ENCODE data around the gene CST6. TPM values are rescaled to one million over a fixed set of nuclear protein-coding genes. Genes with fewer than 3 reads are reported as not detected.
"Not testable (repeated sequence)": the region's sequence is repeated elsewhere in the genome, so short reads cannot be mapped to it uniquely, and the experiment has no call there.

The CST6 gene
- polyA plus RNA-seq, 2 donors, result 36.1 to 66.5 TPM

DNA sequence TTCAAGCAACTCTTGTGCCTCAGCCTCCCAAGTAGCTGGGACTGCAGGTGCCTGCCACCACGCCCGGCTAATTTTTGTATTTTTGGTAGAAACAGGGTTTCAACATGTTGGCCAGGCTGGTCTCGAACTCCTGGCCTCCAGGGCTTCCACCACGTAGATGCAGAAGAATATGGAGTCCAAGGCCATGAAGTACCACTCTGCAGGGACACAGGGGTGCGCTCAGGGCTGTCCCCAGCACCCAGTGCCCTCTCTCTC lies 11.3 kb downstream of the CST6 start:
- H3K27me3 ChIP-seq (ENCODE audit: control insufficient read depth in 1 of 2, insufficient read depth in 2 of 2, low read length in 2 of 2); H3K4me3 ChIP-seq (ENCODE audit: low read depth in 1 of 2, low read length in 2 of 2): not testable (repeated sequence)

DNA sequence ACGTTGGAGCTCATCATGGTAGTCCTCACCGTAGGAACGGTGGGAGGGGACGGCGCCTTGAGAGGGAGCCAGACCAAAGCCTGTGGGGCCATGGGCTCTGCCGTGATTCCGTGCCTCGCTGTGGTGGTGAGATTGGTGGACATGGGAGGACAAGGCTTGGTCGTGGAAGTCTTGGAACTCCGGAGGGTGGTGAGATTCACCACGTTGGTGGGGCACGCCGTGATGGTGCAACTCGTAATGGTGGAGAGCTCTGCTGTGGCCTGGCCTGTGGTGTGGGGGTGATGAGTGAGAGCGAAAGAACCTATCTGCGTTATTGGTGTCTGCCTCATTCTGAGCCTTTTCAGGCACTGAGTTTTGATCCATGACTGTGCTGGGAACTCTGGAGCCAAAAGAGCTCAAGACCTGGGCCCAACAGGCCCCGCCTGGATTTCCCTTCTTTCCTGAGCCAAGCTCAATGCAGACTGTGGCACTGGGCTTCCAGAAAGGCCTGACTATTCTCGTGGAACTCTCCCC lies 14.3 kb downstream of the CST6 start, which contains the start of gene CATSPER1:
TSS of gene CATSPER1 (minus strand) at position 463 of the 513 bp plus-strand sequence. CDS start at position 363, 100 bp downstream.
- Histone ChIP-seq H3K27ac (ENCODE audit: low read depth in 2 of 2, low read length in 1 of 2) (no peak within 1 kb of the TSS), H3K27me3 (ENCODE audit: control insufficient read depth in 1 of 2, insufficient read depth in 2 of 2, low read length in 2 of 2) (no peaks in the 10 kb centered on the region), H3K4me3 (ENCODE audit: low read depth in 1 of 2, low read length in 2 of 2) (no peak within 1 kb of the TSS), H3K4me1 (ENCODE audit: control insufficient read depth in 2 of 2, insufficient read depth in 2 of 2, low read length in 1 of 2) (no peaks in the 10 kb centered on the region), H3K9me3 (ENCODE audit: control insufficient read depth in 2 of 2, insufficient read depth in 1 of 2, low read depth in 1 of 2, low read length in 1 of 2) (no peaks in the 10 kb centered on the region), H3K36me3 (ENCODE audit: control insufficient read depth in 2 of 2, insufficient read depth in 2 of 2, low read length in 1 of 2) (no peaks in the 10 kb centered on the region)
- WGBS, 2 donors, result 86% methylated on average over 18 of the region's 18 CpGs

More for the DNA sequence above, 11.3 kb downstream of the CST6 start:
- not testable (repeated sequence) for H3K27ac ChIP-seq (ENCODE audit: low read depth in 2 of 2, low read length in 1 of 2); H3K4me1 ChIP-seq (ENCODE audit: control insufficient read depth in 2 of 2, insufficient read depth in 2 of 2, low read length in 1 of 2); H3K9me3 ChIP-seq (ENCODE audit: control insufficient read depth in 2 of 2, insufficient read depth in 1 of 2, low read depth in 1 of 2, low read length in 1 of 2); H3K36me3 ChIP-seq (ENCODE audit: control insufficient read depth in 2 of 2, insufficient read depth in 2 of 2, low read length in 1 of 2)
- WGBS, 2 donors, result 69 to 73% methylated on average over 5 of the region's 5 CpGs

DNA sequence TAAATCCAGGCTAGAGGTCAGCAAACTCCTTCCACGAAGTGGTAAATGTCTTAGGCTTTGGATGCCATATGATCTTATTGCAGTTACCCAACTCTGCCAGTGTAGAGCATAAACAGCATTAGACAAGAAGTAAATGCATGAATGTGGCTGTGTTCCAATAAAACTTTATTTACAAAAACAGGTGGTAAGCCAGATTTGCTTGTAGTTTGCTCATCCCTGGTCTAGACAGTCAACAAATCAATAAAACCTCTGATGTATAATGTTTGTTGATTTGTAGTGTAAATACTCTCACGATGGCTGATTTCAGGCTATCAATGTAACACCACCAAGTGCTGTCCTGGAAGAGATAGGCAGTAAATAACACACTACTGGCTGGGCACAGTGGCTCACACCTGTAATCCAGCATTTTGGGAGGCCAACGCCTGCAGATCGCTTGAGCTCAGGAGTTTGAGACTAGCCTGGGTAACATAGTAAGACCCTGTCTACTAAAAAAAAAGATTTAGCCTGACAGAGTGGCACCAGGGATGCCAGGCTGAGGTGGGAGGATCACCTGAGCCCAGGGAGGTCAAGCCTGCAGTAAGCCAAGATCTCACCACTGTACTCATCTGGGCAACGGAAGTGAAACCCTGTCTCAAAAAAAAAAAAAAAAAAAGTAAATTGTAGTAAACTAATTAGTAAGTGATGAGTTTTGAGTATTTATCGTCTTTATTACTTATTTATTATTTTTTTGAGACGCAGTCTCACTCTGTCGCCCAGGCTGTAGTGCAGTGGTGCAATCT lies 21.3 kb downstream of the CST6 start:
- no peak overlapping the region for H3K4me3 ChIP-seq (ENCODE audit: low read depth in 1 of 2, low read length in 2 of 2)
- no peaks in the 10 kb centered on the region for H3K27me3 ChIP-seq (ENCODE audit: control insufficient read depth in 1 of 2, insufficient read depth in 2 of 2, low read length in 2 of 2)
- 81 to 86% methylated on average over 8 of the region's 8 CpGs for WGBS, 2 donors

GRCh38 chr11:66035653-66036333 lies 24.0 kb downstream of the CST6 start:
- 68% methylated on average over 9 of the region's 9 CpGs for WGBS, 2 donors

More for the DNA sequence above, 21.3 kb downstream of the CST6 start:
- Histone ChIP-seq H3K36me3 (ENCODE audit: control insufficient read depth in 2 of 2, insufficient read depth in 2 of 2, low read length in 1 of 2) (no peaks in the 10 kb centered on the region), H3K4me1 (ENCODE audit: control insufficient read depth in 2 of 2, insufficient read depth in 2 of 2, low read length in 1 of 2) (no peaks in the 10 kb centered on the region), H3K27ac (ENCODE audit: low read depth in 2 of 2, low read length in 1 of 2) (no peak overlapping the region), H3K9me3 (ENCODE audit: control insufficient read depth in 2 of 2, insufficient read depth in 1 of 2, low read depth in 1 of 2, low read length in 1 of 2) (no peaks in the 10 kb centered on the region)

GRCh38 chr11:66036334-66036710 lies 24.5 kb downstream of the CST6 start:
- no peaks in the 10 kb centered on the region for H3K27me3 ChIP-seq (ENCODE audit: control insufficient read depth in 1 of 2, insufficient read depth in 2 of 2, low read length in 2 of 2)
- H3K9me3 ChIP-seq (ENCODE audit: control insufficient read depth in 2 of 2, insufficient read depth in 1 of 2, low read depth in 1 of 2, low read length in 1 of 2), result no peaks in the 10 kb centered on the region
- WGBS, 2 donors, result 80 to 81% methylated on average over 5 of the region's 5 CpGs

More at GRCh38 chr11:66035653-66036333, 24.0 kb downstream of the CST6 start:
- no peak overlapping the region for H3K27ac ChIP-seq (ENCODE audit: low read depth in 2 of 2, low read length in 1 of 2)
- H3K4me1 ChIP-seq (ENCODE audit: control insufficient read depth in 2 of 2, insufficient read depth in 2 of 2, low read length in 1 of 2), result no peaks in the 10 kb centered on the region
- no peaks in the 10 kb centered on the region for H3K9me3 ChIP-seq (ENCODE audit: control insufficient read depth in 2 of 2, insufficient read depth in 1 of 2, low read depth in 1 of 2, low read length in 1 of 2)
- H3K4me3 ChIP-seq (ENCODE audit: low read depth in 1 of 2, low read length in 2 of 2), result no peak overlapping the region
- no peaks in the 10 kb centered on the region for H3K36me3 ChIP-seq (ENCODE audit: control insufficient read depth in 2 of 2, insufficient read depth in 2 of 2, low read length in 1 of 2)
- H3K27me3 ChIP-seq (ENCODE audit: control insufficient read depth in 1 of 2, insufficient read depth in 2 of 2, low read length in 2 of 2), result no peaks in the 10 kb centered on the region

GRCh38 chr11:66037327-66037726 lies 25.5 kb downstream of the CST6 start:
- Histone ChIP-seq H3K36me3 (ENCODE audit: control insufficient read depth in 2 of 2, insufficient read depth in 2 of 2, low read length in 1 of 2) (no peaks in the 10 kb centered on the region), H3K9me3 (ENCODE audit: control insufficient read depth in 2 of 2, insufficient read depth in 1 of 2, low read depth in 1 of 2, low read length in 1 of 2) (no peaks in the 10 kb centered on the region), H3K4me3 (ENCODE audit: low read depth in 1 of 2, low read length in 2 of 2) (no peak overlapping the region), H3K27me3 (ENCODE audit: control insufficient read depth in 1 of 2, insufficient read depth in 2 of 2, low read length in 2 of 2) (no peaks in the 10 kb centered on the region), H3K4me1 (ENCODE audit: control insufficient read depth in 2 of 2, insufficient read depth in 2 of 2, low read length in 1 of 2) (no peaks in the 10 kb centered on the region), H3K27ac (ENCODE audit: low read depth in 2 of 2, low read length in 1 of 2) (no peak overlapping the region)
- WGBS, 2 donors, result 86 to 91% methylated on average over 3 of the region's 3 CpGs

More at GRCh38 chr11:66036334-66036710, 24.5 kb downstream of the CST6 start:
- Histone ChIP-seq H3K36me3 (ENCODE audit: control insufficient read depth in 2 of 2, insufficient read depth in 2 of 2, low read length in 1 of 2) (no peaks in the 10 kb centered on the region), H3K4me3 (ENCODE audit: low read depth in 1 of 2, low read length in 2 of 2) (no peak overlapping the region), H3K27ac (ENCODE audit: low read depth in 2 of 2, low read length in 1 of 2) (no peak overlapping the region), H3K4me1 (ENCODE audit: control insufficient read depth in 2 of 2, insufficient read depth in 2 of 2, low read length in 1 of 2) (no peaks in the 10 kb centered on the region)

GRCh38 chr11:66039765-66040164 lies 28.0 kb downstream of the CST6 start:
- Histone ChIP-seq H3K27me3 (ENCODE audit: control insufficient read depth in 1 of 2, insufficient read depth in 2 of 2, low read length in 2 of 2) (no peaks in the 10 kb centered on the region), H3K4me3 (ENCODE audit: low read depth in 1 of 2, low read length in 2 of 2) (no peak overlapping the region), H3K27ac (ENCODE audit: low read depth in 2 of 2, low read length in 1 of 2) (no peak overlapping the region), H3K9me3 (ENCODE audit: control insufficient read depth in 2 of 2, insufficient read depth in 1 of 2, low read depth in 1 of 2, low read length in 1 of 2) (no peaks in the 10 kb centered on the region), H3K4me1 (ENCODE audit: control insufficient read depth in 2 of 2, insufficient read depth in 2 of 2, low read length in 1 of 2) (no peaks in the 10 kb centered on the region), H3K36me3 (ENCODE audit: control insufficient read depth in 2 of 2, insufficient read depth in 2 of 2, low read length in 1 of 2) (no peaks in the 10 kb centered on the region)
- WGBS, 2 donors, result 82 to 85% methylated on average over 3 of the region's 3 CpGs

DNA sequence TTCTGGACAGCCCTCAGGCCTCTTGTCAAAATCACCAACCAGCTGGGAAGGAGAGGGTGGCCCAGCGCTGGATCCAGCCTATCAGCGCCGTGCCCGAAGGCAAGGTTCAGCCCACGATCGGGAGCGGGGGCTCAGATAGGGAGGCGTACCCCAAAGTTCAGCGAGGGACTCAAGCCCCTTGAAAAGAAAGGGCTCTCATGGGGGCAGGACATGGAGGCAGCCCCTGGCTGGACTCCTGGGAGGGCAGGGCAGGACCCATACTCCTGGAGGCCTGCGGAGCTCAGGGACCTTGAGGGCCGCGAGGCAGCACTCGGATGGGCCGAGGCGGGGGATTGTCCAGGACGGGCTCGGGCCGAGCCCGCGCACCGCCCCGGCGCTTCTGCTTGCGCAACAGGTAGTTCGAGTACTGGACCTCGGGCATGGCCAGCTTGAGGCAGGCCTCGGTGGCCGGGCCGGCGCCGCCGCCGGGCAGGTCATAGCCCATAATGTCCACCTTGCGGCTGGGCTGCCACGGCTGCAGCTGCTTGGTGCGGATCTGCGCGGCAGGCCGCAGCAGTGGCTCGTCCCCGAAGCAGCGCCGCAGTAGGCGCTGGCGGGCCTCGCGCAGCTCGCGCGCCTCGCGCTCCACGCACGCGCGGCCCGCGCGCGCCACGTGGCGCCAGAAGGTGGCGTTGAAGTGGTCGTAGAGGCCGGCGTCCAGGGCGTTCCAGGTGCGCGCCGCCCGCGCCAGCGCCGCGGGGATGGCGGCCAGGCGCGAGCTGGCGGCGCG lies 30.6 kb downstream of the CST6 start:
- H3K9me3 ChIP-seq (ENCODE audit: control insufficient read depth in 2 of 2, insufficient read depth in 1 of 2, low read depth in 1 of 2, low read length in 1 of 2), result no peaks in the 10 kb centered on the region
- H3K4me1 ChIP-seq (ENCODE audit: control insufficient read depth in 2 of 2, insufficient read depth in 2 of 2, low read length in 1 of 2), result peaks cover 0 to 3% of the 10 kb centered on the region in 2 donors
- 95 to 96% methylated on average over 77 to 81 of the region's 81 CpGs for WGBS, 2 donors
- H3K27ac ChIP-seq (ENCODE audit: low read depth in 2 of 2, low read length in 1 of 2), result no peak overlapping the region
- no peak overlapping the region for H3K4me3 ChIP-seq (ENCODE audit: low read depth in 1 of 2, low read length in 2 of 2)
- no peaks in the 10 kb centered on the region for H3K36me3 ChIP-seq (ENCODE audit: control insufficient read depth in 2 of 2, insufficient read depth in 2 of 2, low read length in 1 of 2)
- H3K27me3 ChIP-seq (ENCODE audit: control insufficient read depth in 1 of 2, insufficient read depth in 2 of 2, low read length in 2 of 2), result no peaks in the 10 kb centered on the region

DNA sequence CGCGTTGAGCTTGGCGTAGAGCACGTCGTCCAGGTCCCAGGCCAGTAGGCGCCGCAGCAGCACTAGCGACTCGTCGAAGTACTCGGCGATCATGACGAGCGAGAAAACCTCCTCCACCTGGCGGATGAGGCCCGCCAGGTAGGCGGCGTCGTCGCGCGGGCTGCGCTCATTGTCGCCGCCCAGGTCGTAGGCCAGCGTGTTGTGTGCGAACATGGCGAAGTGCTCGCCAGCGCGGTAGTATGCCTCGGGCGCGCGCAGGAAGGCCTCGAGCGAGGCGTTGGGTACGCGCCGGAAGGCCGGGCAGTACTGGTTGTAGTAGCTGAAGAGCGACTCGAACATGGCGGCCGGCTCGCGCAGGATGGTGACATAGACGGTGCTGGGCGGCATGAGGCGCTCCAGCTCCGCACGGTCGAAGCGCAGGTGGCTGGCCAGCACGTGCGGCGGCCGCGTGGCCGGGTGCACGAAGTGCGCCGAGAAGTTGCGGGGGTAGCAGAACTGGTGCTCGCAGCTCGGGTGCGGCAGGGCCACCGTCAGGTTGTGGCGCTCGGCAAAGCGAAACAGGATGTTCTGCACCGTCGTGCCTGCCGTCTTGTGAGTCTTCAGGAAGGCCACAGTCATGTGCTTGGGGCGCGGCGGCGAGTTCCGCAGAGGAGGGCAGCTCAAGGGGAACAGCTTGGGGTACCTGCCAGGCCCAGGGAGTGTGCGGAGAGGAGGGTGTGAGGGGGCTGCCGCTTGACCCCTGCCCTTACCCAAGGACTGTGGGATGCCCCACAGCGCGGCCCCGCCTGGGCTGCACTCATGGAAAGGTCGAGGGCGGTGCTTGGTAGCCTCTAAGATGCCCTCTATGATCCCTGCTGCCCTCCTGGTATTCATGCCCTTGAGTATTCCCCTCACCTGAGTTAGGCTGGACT lies 31.4 kb downstream of the CST6 start:
- WGBS, 2 donors, result 96 to 97% methylated on average over 86 to 88 of the region's 88 CpGs
- Histone ChIP-seq H3K9me3 (ENCODE audit: control insufficient read depth in 2 of 2, insufficient read depth in 1 of 2, low read depth in 1 of 2, low read length in 1 of 2) (no peaks in the 10 kb centered on the region), H3K36me3 (ENCODE audit: control insufficient read depth in 2 of 2, insufficient read depth in 2 of 2, low read length in 1 of 2) (no peaks in the 10 kb centered on the region)

More for the DNA sequence above, 31.4 kb downstream of the CST6 start:
- H3K27ac ChIP-seq (ENCODE audit: low read depth in 2 of 2, low read length in 1 of 2), result no peak overlapping the region
- H3K4me3 ChIP-seq (ENCODE audit: low read depth in 1 of 2, low read length in 2 of 2), result no peak overlapping the region
- no peaks in the 10 kb centered on the region for H3K27me3 ChIP-seq (ENCODE audit: control insufficient read depth in 1 of 2, insufficient read depth in 2 of 2, low read length in 2 of 2)
- H3K4me1 ChIP-seq (ENCODE audit: control insufficient read depth in 2 of 2, insufficient read depth in 2 of 2, low read length in 1 of 2), result peaks cover 0 to 3% of the 10 kb centered on the region in 2 donors
